ENCODE data around the gene CBR1. TPM values are rescaled to one million over a fixed set of nuclear protein-coding genes. Genes with fewer than 3 reads are reported as not detected.

The CBR1 gene
- total and polyA plus RNA-seq, 2 of the 8 experiments (the other 6 are each of a cell fraction or from before 2014, with no cell fraction given), result 1.8 to 207 TPM

DNA sequence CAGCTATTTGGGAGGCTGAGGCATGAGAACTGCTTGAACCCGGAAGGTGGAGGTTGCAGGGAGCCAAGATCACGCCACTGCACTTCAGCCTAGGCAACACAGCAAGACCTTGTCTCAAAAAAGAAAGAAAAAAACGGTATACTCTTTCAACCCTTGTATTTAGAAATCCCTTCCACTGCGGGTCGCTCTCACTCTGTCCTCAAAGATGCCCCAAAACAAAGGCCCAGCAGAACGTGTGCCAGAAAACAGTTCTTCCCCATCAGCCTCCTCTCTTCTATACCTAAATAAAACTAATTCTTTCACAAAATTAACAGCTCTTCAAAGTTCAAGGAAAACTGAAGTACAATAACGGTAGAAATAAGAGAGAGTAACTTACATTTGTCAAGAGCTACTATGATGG, 22.7 kb upstream of the CBR1 start (continued):
- TF ChIP-seq BACH1 (IDR thresholded peaks at IDR 0.05; ENCODE audit: low read length), result no peak
- TF ChIP-seq, protein P1, sequence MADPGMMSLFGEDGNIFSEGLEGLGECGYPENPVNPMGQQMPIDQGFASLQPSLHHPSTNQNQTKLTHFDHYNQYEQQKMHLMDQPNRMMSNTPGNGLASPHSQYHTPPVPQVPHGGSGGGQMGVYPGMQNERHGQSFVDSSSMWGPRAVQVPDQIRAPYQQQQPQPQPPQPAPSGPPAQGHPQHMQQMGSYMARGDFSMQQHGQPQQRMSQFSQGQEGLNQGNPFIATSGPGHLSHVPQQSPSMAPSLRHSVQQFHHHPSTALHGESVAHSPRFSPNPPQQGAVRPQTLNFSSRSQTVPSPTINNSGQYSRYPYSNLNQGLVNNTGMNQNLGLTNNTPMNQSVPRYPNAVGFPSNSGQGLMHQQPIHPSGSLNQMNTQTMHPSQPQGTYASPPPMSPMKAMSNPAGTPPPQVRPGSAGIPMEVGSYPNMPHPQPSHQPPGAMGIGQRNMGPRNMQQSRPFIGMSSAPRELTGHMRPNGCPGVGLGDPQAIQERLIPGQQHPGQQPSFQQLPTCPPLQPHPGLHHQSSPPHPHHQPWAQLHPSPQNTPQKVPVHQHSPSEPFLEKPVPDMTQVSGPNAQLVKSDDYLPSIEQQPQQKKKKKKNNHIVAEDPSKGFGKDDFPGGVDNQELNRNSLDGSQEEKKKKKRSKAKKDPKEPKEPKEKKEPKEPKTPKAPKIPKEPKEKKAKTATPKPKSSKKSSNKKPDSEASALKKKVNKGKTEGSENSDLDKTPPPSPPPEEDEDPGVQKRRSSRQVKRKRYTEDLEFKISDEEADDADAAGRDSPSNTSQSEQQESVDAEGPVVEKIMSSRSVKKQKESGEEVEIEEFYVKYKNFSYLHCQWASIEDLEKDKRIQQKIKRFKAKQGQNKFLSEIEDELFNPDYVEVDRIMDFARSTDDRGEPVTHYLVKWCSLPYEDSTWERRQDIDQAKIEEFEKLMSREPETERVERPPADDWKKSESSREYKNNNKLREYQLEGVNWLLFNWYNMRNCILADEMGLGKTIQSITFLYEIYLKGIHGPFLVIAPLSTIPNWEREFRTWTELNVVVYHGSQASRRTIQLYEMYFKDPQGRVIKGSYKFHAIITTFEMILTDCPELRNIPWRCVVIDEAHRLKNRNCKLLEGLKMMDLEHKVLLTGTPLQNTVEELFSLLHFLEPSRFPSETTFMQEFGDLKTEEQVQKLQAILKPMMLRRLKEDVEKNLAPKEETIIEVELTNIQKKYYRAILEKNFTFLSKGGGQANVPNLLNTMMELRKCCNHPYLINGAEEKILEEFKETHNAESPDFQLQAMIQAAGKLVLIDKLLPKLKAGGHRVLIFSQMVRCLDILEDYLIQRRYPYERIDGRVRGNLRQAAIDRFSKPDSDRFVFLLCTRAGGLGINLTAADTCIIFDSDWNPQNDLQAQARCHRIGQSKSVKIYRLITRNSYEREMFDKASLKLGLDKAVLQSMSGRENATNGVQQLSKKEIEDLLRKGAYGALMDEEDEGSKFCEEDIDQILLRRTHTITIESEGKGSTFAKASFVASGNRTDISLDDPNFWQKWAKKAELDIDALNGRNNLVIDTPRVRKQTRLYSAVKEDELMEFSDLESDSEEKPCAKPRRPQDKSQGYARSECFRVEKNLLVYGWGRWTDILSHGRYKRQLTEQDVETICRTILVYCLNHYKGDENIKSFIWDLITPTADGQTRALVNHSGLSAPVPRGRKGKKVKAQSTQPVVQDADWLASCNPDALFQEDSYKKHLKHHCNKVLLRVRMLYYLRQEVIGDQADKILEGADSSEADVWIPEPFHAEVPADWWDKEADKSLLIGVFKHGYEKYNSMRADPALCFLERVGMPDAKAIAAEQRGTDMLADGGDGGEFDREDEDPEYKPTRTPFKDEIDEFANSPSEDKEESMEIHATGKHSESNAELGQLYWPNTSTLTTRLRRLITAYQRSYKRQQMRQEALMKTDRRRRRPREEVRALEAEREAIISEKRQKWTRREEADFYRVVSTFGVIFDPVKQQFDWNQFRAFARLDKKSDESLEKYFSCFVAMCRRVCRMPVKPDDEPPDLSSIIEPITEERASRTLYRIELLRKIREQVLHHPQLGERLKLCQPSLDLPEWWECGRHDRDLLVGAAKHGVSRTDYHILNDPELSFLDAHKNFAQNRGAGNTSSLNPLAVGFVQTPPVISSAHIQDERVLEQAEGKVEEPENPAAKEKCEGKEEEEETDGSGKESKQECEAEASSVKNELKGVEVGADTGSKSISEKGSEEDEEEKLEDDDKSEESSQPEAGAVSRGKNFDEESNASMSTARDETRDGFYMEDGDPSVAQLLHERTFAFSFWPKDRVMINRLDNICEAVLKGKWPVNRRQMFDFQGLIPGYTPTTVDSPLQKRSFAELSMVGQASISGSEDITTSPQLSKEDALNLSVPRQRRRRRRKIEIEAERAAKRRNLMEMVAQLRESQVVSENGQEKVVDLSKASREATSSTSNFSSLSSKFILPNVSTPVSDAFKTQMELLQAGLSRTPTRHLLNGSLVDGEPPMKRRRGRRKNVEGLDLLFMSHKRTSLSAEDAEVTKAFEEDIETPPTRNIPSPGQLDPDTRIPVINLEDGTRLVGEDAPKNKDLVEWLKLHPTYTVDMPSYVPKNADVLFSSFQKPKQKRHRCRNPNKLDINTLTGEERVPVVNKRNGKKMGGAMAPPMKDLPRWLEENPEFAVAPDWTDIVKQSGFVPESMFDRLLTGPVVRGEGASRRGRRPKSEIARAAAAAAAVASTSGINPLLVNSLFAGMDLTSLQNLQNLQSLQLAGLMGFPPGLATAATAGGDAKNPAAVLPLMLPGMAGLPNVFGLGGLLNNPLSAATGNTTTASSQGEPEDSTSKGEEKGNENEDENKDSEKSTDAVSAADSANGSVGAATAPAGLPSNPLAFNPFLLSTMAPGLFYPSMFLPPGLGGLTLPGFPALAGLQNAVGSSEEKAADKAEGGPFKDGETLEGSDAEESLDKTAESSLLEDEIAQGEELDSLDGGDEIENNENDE (IDR thresholded peaks at IDR 0.05; ENCODE audit: insufficient replicate concordance, low read length), result no peak
- no peak for TF ChIP-seq GABPA (IDR thresholded peaks at IDR 0.05; ENCODE audit: borderline replicate concordance, insufficient read depth, low read length)

Measured in H1 (cell line).